ENCODE measurements around the gene WASF3.

Gene WASF3

GRCh38 chr13:26557393-26558073 is at the start of gene WASF3:
TSS of gene WASF3 (plus strand) at chr13:26557683. CDS start at chr13:26642271, 84,588 bp downstream.
- DNase-seq (ENCODE audit: low read depth): peak; percentile 92

DNA sequence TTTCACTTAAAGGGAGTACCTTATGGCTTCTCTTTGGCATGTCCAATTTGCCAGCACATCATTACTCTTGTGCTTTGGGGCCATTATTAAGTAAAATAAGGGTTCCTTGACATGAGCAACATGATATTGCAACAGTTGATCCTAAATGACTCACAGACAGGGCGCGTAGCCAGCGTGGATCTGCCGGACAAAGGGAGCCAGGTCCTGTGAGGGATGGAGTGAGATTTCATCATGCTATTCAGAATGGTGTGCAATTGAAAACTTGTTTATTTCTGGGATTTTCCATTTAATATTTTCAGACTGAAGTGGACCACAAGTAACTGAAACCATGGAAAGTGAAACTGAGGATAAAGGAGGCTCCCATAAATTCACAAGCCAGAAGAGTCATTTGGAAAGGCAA is 48.6 kb upstream of the WASF3 start:
- DNase-seq (ENCODE audit: low read depth): peak; percentile 93

- DNase-seq (ENCODE audit: low read depth): no peak
These were observed 48.0 kb upstream of the WASF3 start for GRCh38 chr13:26509491-26509890.

DNA sequence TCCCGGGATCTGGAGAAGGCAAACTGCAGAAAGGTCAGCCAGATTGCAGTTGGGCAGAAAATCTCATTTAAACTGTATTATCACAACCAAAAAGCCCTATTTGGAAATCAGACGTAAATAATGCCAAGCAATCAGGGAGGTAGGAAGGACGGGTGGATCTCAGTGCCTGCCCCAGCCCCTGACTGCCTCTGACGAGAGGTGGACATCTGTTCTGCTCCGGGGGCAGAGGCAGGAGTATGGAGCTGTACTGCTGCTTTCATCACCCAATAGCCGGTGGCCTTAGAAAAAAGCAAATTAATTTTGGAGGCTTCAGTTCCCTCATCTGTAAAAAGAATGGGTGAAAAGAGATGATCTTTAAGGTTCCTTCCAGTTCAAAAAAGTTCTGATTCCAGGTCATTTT is 43.6 kb upstream of the WASF3 start:
- no peak for DNase-seq (ENCODE audit: low read depth)

GRCh38 chr13:26515721-26516120 is 41.8 kb upstream of the WASF3 start:
- DNase-seq (ENCODE audit: low read depth): no peak

DNA sequence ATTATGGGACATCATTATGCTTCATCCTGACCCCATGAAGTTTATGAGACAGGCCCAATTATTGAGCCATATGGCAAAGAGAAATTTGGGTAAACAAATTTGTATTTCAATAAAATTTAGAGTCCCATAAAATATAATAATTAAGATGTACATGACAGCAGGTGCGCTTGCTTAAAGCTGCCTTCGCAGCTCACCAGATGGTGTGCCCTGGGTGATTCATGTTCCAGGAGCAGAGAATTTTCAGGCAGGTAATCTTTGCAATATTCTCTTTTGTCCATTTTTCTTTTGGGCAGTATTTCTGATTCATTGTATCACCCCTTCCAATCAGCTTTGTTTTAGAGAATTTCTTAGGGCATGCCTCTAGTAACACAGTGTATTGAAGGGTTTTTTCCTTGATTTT is 39.5 kb upstream of the WASF3 start:
- DNase-seq (ENCODE audit: low read depth): no peak

DNA sequence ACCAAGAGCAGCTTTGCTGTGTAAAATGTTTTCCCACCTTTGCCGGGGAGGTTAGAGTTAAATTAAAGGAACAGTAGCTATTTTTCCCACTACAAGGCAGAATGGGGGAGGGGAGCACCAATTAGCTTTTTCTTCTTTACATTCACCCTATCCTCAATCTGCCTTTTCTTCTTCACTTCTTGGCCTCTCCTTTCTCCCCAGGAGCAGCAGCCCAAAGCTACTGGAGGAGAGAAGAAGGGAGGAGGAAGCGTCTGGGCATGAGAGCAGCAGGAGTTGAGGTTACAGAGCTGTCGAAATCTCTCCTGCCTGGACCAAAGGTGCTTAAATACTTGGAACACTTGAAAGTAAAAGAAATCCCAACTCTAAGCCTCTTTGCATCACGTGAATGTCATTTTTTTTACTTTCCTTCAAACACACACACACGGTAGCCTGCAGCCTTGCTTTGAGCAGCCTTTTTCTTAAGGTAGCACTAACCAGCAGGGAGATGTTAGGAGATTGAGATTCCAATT is 39.0 kb upstream of the WASF3 start:
- no peak for DNase-seq (ENCODE audit: low read depth)

GRCh38 chr13:26522571-26522970 is 34.9 kb upstream of the WASF3 start:
- DNase-seq (ENCODE audit: low read depth): no peak

DNA sequence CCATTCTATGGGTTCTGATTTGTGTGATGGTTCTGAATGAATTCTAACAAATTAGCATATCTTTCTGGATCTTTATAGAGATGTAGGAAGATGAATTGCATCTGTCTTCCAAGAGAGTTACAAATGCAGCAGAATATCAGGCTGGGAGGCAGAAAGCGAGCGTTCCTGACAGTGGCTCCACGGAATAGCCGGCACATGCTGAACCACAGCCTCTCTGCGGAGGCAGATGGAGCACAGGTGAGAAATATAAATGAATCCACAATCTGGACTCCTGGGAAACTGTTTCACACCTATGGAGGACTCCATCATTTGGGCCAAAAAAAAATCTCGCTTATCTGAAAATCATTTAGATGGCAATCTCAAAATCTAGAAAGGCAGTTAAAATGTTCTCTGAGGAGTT is 34.5 kb upstream of the WASF3 start:
- no peak for DNase-seq (ENCODE audit: low read depth)

DNA sequence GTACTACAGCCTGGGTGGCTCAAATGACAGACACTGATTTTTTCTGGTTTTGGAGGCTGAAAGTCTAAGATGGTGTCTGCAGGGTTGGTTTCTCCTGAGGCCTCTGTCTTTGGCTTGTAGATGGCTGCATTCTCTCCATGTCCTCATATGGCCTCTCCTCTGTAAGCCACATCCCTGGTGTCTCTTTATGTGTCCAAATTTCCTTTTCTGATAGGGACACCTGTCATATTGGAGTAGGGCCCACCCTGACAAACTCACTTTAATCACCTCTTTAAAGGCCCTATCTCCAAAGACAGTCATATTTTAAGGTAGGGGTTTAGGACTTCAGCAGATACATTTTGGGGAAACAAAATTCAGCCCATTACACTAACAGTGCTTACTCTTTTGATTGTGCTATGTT is 32.0 kb upstream of the WASF3 start:
- no peak for DNase-seq (ENCODE audit: low read depth)

DNA sequence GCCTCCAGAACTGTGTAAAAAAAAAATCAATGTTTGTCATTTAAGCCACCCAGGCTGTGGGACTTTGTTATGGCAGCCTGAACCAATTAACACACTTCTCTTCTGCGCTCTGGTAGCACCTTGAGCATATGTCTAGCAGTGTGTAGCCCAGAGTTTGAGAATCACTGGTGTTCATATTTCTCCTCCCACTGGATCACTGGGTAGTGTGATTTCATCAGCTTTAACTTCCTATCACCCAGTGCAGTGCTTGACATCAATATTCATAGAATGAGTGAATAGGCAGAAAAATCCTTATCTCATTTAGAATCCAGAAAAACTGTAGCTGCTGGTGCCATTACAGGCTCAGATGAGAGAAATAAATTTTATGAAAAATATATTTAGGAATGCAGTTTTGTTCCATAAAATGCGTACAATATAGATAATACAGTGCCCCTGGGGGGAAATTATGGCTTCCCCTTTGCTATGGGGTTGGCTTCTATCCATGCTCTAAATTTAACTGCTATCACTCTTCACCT is 30.7 kb upstream of the WASF3 start:
- no peak for DNase-seq (ENCODE audit: low read depth)

DNA sequence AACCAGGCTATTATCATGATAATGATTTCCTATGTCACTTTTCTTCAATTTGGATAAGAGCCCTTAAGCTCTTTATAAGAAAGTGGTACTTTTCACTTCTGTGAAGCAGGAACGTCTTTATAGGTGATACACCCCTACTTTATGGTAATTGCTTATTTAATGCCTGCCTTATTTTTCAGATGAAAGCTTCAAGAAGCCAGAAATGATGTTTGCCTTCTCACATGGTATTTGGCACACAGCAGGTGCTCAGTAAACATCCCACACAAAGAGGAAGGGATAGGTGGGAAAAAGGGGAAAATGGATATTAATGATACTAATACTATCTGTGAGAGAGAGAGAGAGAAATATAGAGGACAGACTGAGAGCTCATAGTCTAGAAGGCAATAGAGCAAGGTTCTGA is 29.0 kb upstream of the WASF3 start:
- no peak for DNase-seq (ENCODE audit: low read depth)

- DNase-seq (ENCODE audit: low read depth): peak; percentile 66
These were observed 28.0 kb upstream of the WASF3 start for GRCh38 chr13:26529441-26529840.

- no peak for DNase-seq (ENCODE audit: low read depth)
These were observed 25.7 kb upstream of the WASF3 start for GRCh38 chr13:26531742-26532141.

DNA sequence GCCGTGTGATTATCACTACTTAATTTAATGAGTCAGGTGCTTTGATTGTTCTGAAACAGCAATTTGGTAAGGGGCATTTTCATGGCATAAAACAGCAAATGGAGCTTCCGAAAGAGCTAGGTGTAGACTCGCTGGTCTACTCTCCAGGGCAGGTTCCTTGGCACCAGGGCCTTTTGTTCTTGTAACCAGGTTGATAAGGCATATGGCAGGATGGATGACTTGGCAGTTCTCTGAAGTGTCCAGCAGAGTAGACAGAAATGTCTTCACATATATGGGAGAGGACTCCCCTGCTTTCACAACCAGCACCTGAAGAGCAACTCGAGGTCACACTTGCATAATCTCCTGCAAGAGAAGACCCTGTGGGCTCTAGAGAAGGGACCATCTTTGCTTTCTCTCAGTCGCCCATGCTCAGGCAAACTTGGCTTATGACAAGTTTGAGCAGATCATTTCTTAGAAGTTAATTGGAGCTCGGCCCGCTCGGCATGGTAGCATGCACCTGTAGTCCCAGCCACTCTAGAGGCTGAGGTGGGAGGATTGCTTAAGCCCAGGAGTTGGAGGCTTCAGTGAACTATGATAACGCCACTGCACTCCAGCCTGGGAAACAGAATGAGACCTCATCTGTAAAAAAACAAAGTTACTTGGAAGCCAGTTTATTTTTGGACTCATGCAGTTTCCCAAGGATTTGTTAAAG is 23.3 kb upstream of the WASF3 start:
- DNase-seq (ENCODE audit: low read depth): no peak

GRCh38 chr13:26538363-26539317 is 18.8 kb upstream of the WASF3 start:
- DNase-seq (ENCODE audit: low read depth): no peak

GRCh38 chr13:26539738-26540292 is 17.7 kb upstream of the WASF3 start:
- DNase-seq (ENCODE audit: low read depth): no peak

DNA sequence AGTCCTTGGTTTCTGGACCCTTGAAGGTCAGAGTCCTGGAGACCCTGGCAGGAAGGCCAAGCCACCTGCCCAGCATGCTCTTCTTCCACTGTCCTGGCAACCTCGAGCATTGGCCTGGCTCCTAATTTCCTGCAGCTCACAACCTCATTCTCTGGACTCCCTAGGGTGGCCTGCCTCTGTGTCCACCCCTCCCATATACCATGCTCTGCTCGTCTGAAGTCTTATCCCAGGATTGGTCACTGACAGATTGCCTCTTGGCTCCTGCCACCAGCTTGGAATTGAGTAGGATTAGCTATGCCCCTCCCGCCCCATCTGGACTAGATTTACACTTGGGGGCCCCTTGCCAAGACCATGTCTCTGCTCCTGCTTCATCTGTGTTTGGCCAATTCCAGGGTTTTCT is 17.1 kb upstream of the WASF3 start:
- no peak for DNase-seq (ENCODE audit: low read depth)

GRCh38 chr13:26541041-26541440 is 16.4 kb upstream of the WASF3 start:
- no peak for DNase-seq (ENCODE audit: low read depth)

DNA sequence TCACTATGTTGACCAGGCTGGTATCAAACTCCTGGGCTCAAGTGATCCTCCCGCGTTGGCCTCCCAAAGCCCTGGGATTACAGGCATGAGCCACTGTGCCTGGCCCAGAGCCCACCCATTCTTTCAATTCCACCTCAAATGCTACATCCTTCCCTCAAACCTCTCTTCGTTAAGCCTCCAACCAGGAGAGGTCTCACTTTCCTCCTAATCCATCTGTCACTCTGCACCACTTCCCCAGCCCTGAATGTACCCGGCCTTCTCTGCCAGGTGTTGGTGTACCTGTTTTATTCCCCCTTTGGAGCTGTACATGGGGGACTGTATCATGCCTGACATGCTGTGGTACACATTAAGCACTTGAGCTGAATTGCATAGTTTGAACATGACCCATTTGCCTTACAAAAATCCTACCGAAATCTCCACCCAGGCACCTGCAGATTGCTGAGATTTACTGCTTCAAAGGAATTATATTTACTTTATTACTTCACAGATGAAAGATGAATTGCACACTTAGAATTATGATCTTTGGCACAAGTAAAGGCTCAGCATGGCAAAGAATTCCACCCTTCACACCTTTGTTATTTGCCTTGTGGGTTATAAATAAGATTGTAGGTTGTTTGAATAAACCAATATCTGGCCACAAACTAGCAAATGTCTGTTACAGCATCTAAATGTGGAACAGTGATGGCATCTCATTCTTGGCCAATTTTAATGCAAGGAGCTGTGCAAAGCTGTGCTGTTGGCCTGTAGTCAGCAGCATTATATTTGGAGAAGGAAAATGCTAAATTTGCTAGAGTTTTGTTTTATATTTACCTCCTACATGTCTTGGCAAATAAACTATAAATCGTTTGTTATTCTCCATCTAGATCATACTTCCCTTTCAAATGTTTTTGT is 15.6 kb upstream of the WASF3 start:
- DNase-seq (ENCODE audit: low read depth): no peak

GRCh38 chr13:26544707-26545106 is 12.8 kb upstream of the WASF3 start:
- DNase-seq (ENCODE audit: low read depth): no peak
